Lower leg skin (tissue), 4 donors: ENCODE results near the gene TBC1D19. TPM values are rescaled to one million over a fixed set of nuclear protein-coding genes. Genes with fewer than 3 reads are reported as not detected.

Source experiments
- DNase-seq, 2 donors: peaks; one replicate each; pipeline ENCODE4 v3.0.0-alpha.2; 2019; ENCODE audit warnings: low spot score in 2 of 2
- H3K4me3 ChIP-seq: fragments of 200-600 bp; sonication (generic); 2 replicates; pipeline ENCODE4 v1.5.1; 2017; ENCODE audit warnings: mild to moderate bottlenecking, low read depth; ENCODE audit not compliant: poor library complexity, severe bottlenecking
- POLR2A ChIP-seq, 2 donors: fragments of 450-650 bp; IDR thresholded peaks; one replicate each; pipeline ENCODE4 v1.6.1; 2016 to 2017; ENCODE audit warnings: antibody characterized with exemption in 2 of 2, mild to moderate bottlenecking in 1 of 2, moderate library complexity in 1 of 2
- WGBS, 2 donors: methylation state at CpG; one replicate each; pipeline ENCODE4 v1.1.5; 2018; 5-methylcytosine and 5-hydroxymethylcytosine counted together
- intact Hi-C: fragments of 100-400 bp; cut with DNase I; formaldehyde crosslinking; loops from one replicate; pipeline ENCODE4 v1.15.0; 2023; ENCODE audit warnings: low total_unique reads
- total RNA-seq, 4 donors: library from RNA; depleted of rRNA; stranded (reverse); fragments of >200 nt; gene quantifications; one replicate each; pipeline ENCODE4 v1.1.0, GENCODE V29; 2016
- TF ChIP-seq, protein P1 (sequence below), 3 donors: fragments of 450-650 bp; IDR thresholded peaks; one replicate each; pipeline ENCODE4 v1.5.1; 2016; ENCODE audit warnings: antibody characterized with exemption in 3 of 3, mild to moderate bottlenecking in 3 of 3, moderate library complexity in 2 of 3

The TBC1D19 gene
- total RNA-seq, 4 donors from 2014 or later: 7.5 to 15.7 (median 9.0) TPM

DNA sequence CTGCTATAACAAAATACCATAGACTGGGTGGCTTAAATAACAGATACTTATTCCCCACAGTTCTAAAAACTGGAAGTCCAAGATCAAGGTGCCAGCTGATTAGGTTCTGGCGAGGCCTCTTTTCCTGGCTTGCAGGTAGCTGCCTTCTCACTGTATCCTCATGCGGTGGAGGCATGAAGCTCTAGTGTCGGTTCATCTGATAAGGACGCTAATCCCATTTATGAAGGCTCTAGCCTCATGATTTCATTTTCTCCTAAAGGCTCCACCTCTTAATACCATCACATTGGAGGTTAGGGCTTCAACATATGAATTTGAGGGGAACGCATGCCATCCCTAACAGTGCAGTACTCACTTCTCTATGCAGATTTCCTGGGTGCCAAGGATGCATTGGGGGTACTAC, 218.9 kb downstream of the TBC1D19 start:
- TF ChIP-seq, protein P1, sequence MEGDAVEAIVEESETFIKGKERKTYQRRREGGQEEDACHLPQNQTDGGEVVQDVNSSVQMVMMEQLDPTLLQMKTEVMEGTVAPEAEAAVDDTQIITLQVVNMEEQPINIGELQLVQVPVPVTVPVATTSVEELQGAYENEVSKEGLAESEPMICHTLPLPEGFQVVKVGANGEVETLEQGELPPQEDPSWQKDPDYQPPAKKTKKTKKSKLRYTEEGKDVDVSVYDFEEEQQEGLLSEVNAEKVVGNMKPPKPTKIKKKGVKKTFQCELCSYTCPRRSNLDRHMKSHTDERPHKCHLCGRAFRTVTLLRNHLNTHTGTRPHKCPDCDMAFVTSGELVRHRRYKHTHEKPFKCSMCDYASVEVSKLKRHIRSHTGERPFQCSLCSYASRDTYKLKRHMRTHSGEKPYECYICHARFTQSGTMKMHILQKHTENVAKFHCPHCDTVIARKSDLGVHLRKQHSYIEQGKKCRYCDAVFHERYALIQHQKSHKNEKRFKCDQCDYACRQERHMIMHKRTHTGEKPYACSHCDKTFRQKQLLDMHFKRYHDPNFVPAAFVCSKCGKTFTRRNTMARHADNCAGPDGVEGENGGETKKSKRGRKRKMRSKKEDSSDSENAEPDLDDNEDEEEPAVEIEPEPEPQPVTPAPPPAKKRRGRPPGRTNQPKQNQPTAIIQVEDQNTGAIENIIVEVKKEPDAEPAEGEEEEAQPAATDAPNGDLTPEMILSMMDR (IDR thresholded peaks at IDR 0.05): no peak
- TF ChIP-seq POLR2A (IDR thresholded peaks at IDR 0.05): no peak
- DNase-seq: no peak
- intact Hi-C loops: no loop called here
- 70 to 76% methylated on average over 5 of the region's 5 CpGs for WGBS, 2 donors
- no peak overlapping the region for H3K4me3 ChIP-seq

DNA sequence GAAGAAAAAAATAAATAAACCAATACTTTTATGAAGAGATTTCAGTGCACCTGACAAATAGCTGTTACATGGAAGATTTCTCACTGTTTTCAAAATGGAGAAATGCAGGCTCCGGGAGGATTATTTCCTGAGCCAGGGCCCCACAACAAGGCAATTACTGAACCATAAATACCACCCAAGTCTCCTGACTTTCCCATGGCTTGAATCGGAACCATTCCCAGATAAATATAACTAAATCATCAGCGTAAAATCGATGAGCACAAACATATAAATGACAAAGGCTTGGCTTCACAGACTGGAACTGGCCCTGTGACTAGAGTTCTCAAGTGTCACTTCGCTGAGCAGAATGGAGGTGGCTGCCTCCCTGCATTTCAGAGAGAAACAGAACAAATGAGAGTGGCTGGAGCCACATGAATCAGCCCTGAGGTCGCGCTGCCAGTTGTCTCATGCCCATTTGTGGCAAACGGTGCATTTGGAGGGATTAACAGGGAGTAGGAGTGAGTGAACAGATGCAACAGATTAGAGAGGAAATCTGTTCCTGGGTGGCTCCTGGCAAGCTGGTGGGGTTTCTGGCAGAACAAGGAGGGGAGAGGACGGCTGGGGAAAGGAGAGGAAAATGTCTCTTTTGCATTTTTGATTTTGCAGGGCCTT, 219.5 kb downstream of the TBC1D19 start:
- intact Hi-C loops: no loop called here
- DNase-seq: no peak
- TF ChIP-seq, protein P1 (IDR thresholded peaks at IDR 0.05): no peak
- no peak for TF ChIP-seq POLR2A (IDR thresholded peaks at IDR 0.05)
- no peak overlapping the region for H3K4me3 ChIP-seq
- WGBS, 2 donors: 22 to 30% methylated on average over 9 of the region's 9 CpGs

DNA sequence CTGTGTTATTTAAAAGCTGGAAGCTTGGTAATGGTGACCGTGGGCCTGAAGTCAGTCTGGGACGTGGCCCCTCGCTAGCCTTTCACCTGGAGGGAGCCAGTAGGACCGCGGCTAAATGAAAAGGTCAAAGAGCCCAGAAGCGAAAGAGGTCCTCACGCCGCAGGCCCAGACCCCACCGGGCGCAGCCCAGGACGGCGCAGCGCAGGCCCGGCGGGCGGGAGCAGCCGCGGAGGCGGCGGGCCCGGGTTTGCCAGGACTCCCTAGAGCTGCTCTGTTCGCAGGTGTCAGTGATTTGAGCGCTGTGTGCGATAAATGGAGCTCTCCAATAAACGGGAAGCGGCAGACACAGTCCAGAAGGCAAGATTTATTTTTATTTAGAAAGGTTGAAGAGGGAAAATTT, 220.6 kb downstream of the TBC1D19 start:
- 91 to 94% methylated on average over 26 of the region's 26 CpGs for WGBS, 2 donors
- no peak for TF ChIP-seq POLR2A (IDR thresholded peaks at IDR 0.05)
- TF ChIP-seq, protein P1 (IDR thresholded peaks at IDR 0.05): no peak
- intact Hi-C loops: no loop called here
- DNase-seq: no peak
- H3K4me3 ChIP-seq: no peak overlapping the region

DNA sequence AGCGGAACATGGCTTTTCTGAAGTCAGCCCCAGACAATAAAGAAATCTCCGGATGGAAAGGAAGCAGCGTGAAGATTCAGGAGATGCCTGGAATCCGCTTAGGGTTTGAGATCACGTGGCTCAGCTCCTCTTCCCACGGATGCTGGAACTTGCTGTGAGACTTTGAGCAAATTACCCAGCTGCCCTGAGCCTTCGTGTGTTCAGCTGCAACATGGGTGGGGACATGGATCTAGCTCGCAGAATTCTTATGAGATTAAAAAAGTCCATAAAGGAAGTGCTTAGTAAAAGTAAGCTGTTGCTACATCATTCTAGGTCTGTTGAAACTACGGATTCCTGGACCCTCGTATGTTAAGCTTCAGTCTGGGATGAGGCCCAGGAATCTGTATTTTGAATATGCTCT, 221.0 kb downstream of the TBC1D19 start:
- WGBS, 2 donors: 82% methylated on average over 10 of the region's 10 CpGs
- no peak for DNase-seq
- TF ChIP-seq, protein P1 (IDR thresholded peaks at IDR 0.05): no peak
- TF ChIP-seq POLR2A (IDR thresholded peaks at IDR 0.05): no peak
- no peak overlapping the region for H3K4me3 ChIP-seq
- intact Hi-C loops: no loop called here

Other genes starting within 250 kb of the TBC1D19 start
- not detected for gene CCKAR, start 93.6 kb upstream of the TBC1D19 start, total RNA-seq